HG02884 (cell line): ENCODE results near the gene PKN1.

Experiments used
- ATAC-seq: cut with Tn5 transposase; IDR thresholded peaks from one replicate; pipeline ENCODE4 v1.9.1; 2021; ENCODE audit warnings: mild to moderate bottlenecking, moderate library complexity; ENCODE audit not compliant: unreplicated experiment

Gene PKN1

DNA sequence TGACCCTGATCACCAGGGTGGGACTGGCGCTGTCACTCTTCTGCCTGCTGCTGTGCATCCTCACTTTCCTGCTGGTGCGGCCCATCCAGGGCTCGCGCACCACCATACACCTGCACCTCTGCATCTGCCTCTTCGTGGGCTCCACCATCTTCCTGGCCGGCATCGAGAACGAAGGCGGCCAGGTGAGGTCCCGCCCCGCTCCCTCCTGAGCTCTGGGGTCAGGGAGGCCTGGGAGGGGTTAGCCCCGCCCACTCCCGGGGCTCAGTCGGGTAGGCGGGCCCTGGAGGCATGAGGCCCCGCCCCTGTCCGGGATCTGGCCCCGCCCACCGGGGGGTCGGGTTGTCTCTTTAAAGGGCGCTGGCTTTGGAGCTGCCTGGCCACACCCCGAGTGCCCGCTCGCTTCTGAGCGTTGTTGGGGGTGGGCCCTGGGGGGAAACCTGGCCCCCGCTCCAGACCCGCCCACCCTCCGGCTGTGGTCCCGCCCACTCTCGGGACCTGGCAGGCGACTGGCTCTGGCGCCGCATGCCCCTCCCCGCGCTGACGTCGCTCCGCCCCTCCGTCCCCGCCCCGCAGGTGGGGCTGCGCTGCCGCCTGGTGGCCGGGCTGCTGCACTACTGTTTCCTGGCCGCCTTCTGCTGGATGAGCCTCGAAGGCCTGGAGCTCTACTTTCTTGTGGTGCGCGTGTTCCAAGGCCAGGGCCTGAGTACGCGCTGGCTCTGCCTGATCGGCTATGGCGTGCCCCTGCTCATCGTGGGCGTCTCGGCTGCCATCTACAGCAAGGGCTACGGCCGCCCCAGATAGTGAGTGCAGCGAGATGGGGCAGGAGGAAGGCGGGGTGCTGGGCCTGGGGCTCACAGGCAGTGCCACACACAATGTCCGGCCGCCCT, 27.1 kb upstream of the PKN1 start:
- peak; percentile 46 for ATAC-seq

DNA sequence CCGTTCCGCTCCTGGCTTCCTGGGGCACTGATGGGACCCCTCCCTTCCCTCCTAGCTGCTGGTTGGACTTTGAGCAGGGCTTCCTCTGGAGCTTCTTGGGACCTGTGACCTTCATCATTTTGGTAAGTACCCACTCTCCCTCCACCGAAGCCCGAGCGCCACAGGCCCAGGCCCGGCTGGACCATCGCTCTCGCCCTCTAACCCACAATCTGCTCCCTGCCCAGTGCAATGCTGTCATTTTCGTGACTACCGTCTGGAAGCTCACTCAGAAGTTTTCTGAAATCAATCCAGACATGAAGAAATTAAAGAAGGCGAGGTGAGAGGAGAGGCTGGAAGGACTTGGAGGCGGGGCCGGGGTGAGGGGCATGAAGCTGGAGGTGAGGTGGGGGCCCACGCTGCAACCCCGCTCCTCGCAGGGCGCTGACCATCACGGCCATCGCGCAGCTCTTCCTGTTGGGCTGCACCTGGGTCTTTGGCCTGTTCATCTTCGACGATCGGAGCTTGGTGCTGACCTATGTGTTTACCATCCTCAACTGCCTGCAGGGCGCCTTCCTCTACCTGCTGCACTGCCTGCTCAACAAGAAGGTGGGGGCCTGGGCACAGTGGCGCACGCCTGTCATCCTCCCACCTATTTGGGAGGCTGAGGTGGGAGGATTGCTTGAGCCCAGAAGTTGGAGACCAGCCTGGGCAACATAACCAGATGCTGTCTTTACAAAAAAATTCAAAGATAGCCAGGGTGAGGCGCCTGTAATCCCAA, 26.3 kb upstream of the PKN1 start:
- ATAC-seq = no peak

DNA sequence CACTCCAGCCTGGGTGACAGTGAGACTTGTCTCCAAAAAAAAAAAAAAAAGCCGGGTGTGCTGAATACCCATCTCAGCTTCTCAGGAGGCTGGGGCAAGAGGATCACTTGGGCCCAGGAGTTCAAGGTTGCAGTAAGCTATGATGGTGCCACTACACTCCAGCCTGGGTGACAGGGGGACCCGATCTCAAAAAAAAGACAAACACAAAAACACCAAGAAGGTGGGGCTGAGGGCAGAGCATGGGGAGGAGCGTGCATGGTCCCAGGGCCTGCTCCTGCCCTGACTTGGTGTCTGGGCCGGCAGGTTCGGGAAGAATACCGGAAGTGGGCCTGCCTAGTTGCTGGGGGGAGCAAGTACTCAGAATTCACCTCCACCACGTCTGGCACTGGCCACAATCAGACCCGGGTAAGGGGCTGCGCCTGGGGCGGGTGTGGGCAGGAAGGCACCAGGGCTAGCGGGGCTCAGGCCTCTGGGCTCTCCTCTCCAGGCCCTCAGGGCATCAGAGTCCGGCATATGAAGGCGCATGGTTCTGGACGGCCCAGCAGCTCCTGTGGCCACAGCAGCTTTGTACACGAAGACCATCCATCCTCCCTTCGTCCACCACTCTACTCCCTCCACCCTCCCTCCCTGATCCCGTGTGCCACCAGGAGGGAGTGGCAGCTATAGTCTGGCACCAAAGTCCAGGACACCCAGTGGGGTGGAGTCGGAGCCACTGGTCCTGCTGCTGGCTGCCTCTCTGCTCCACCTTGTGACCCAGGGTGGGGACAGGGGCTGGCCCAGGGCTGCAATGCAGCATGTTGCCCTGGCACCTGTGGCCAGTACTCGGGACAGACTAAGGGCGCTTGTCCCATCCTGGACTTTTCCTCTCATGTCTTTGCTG, 25.3 kb upstream of the PKN1 start:
- no peak for ATAC-seq

DNA sequence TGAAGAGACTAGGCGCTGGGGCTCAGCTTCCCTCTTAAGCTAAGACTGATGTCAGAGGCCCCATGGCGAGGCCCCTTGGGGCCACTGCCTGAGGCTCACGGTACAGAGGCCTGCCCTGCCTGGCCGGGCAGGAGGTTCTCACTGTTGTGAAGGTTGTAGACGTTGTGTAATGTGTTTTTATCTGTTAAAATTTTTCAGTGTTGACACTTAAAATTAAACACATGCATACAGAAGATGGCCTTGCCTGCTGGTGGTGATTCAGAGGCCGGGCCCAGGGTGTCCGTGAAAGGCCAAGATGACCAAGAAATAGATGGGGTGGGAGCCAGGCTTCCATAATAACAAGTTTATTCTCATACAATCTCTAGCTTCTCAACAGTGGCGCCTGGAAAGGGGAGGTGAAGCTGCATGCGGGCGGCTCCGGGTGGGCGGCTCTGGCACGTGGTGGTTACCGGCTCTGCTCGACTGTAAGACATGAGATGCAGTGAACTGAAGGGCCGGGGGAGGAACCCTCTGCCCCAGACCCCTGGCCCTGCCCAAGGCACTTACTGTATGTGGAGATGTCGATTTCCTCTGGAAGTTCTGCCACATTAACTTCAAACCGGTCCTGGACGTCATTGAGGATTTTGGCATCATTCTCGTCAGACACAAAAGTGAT, 24.5 kb upstream of the PKN1 start:
- no peak for ATAC-seq

DNA sequence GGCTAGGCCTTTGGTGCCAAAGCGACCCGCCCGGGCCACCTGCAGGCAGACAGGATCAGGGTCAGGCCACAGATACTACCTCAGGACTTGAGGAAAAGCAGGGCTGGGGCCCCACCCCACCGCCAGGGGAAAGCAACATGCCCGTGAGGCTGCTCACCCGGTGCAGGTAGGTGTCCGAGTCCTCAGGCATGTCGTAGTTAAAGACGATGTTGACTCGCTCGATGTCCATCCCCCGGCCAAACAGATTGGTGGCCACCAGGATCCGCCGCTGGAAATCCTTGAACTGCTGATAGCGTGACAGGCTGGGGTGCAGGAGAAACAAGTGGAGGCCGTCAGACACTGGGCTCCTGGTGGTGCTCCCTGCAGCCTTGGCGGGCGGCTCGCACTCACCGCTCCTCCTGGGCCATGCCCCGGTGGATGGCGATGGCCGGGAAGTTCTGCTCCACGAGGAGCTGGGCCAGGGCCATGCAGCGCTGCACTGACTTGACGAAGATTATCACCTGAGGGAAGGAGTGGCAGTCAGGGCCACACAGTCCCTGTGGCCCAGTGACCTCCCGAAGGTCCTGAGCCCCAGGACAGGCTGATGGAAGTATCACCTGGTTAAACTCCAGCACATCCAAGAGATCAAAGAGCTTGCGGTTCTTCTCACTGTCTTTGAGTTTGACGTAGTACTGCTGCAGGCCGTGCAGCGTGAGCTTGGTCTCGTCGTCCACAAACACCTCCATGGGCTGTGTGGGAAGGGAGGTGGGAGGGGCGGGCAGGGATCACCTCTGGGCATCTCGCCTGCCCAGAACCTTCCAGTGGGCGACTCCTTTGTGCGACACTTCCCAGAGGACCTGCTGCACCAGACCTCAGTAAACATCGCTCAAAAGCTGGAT, 23.7 kb upstream of the PKN1 start:
- ATAC-seq = no peak

DNA sequence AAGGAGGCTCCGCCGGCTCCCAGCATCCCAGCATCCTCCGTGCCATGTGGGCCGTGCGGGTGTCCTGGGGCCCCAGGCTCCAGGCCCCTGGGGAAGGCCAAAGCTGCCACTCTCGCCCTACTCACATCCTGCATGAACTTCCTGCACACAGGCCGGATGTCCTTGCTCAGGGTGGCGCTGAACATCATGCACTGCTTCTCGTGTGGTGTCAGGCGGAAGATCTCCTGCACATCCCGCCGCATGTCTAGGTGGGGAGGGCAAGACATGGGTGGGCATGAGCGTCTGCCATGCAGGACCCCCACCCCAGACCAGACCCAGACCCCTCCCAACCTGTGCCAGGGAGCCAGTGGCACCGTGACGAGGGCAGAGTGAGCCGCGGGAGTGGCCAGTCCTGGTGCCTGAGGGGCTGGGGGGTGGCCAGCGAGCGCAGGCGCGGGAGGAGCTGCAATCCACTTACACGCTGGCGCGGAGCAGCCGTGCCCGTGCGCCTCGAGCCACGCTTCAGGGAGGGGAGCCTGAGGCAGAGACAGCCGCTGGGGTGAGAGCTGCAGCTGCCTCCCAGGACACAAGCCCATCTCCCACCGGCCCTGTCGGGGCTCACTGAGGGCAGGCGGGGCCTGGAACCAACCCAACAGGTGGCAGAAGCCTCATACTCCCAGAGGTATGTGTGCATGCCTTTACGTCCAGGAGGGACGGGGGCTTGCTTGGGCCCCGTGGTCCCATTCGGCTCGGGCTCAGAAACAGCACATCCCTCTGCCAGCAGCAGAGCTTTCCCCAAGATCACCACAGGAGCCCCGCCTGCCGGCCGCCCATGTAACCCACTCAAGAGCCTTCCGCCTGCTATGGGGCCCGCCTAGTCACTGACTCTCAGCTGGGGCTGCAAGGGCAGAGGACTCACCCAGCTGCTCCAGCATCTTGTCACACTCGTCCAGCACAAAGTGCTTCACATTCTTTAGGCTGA, 22.7 kb upstream of the PKN1 start:
- no peak for ATAC-seq

DNA sequence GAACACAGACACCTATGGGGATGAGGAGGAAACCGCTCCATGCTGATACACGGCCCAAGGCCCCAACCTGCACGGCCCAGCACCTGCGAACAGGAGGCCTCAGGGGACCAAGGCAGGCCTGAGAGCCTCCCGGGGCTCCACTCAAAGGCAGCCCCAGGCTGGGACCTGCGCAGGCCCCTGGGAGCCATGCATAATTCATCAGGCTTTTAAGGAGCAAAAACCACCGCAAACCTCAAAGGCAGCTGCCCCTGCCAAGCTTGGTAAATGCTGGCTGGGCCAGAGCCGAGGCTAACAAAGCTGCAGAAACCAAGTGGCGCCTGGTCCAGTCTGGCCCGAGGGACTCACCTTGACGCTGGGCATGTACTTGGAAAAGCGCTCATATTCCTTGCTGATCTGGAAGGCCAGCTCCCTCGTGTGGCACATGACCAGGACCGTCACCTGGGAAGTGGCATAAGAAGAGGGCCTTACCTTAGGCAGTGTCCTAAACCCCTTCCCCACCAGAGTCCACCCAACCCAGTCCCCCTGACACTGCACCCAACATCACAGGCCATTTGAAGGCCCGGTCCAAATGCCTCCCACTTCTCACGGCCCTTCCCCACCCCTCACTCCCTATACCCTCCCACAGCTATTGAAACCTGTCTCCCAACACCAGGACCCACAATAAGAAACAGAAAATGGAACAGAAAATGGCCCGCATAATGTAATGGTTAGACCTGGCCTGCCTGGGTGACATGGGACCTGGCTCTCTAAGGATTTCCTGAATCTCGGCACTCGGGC, 21.8 kb upstream of the PKN1 start:
- no peak for ATAC-seq

DNA sequence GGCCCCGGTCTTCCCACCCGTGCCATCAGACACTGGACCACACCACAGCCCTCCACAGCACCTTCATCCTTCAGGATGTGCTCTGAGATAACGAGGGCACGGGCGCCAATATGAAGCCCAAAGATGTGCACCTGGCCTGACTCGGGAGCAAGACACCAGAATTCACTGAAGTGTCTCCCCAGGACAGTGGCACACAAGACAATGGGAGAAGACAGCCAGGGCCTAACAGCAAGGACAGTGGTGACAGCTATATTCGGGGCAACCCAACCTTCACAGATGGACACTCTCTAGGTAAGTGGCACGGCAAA, 21.2 kb upstream of the PKN1 start:
- no peak for ATAC-seq

DNA sequence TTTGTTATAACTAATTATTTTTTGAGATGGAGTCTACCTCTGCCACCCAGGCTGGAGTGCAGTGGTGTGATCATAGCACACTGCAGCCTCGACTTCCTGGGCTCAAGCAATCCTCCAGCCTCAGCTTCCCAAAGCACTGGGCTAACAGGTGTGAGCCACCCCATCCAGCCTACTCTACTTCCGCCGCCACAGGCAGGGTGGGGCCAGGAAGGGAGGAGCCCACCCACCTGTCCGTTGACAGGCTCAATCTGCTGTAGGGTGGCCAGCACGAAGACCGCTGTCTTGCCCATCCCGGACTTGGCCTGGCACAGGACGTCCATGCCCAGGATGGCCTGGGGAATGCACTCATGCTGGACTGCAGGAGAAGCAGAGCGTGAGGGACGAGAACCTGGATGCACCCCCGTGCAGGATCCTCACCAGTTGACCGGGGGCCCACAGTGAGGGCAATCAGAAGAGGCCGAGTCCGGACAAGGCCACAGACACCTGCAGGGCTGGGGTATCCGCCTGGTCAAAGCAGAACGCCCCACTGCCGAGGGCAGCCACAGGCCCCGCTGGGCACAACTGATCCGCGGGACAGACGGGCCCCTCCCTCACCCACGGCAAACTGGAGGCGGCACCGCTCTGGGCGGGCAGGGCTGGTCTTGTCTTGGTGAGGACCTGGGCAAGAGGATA, 20.6 kb upstream of the PKN1 start:
- ATAC-seq = no peak

DNA sequence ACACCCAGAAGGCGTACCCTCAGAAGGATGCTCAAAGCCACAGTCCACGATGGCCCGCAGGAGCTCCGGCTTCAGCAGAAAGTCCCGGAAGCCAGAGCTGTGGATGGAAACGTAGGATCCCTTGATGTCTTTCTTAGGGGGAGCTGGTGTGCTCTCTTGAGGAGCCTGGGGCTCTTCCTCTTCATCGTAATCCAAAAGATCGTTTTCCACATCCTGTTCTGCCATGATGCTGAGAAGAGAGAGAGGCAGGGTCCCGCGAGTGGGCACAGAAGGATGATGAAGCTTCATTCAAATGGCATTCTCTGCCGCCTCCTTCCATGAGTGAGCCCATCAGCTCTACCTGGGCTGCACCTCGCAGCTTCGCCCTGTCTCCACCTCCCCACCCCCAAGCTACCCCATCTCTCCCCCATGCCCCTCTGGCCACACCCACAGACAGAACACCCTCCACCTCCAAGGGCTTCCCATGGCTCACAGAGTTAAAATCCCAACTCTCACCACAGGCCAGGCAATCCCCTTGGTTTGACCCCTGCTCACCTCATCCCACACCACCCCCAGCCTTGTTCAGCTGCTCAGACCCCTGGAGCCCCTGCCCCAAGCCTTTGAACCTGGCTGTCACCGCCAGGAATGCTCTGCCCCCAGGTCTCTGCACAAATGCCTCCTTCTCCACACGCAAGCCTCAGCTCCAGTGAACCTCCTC, 20.0 kb upstream of the PKN1 start:
- ATAC-seq = no peak

DNA sequence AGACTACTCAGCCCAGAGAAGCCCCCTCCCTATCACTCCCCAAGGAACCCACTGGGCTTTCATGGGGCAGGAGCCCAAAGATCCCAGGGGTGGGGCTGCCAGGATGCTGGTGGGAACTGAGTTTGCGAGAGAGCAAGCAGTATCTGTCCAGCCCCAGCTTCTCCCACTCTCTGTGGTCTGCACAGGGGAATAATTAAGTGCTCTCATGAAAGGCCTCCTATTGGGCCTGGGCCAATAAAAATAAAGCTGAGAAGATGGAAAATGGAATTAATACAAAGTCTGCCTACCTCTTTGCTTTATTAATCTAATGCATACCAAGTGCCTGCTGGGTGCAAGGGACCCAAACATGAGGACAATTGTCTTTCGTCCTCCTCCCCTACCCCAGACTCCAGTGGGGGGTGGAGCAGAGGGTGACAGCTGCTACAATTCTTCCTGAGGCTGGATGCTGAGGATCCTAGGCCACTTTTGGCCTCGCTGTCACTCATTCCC, 19.4 kb upstream of the PKN1 start:
- ATAC-seq = no peak

DNA sequence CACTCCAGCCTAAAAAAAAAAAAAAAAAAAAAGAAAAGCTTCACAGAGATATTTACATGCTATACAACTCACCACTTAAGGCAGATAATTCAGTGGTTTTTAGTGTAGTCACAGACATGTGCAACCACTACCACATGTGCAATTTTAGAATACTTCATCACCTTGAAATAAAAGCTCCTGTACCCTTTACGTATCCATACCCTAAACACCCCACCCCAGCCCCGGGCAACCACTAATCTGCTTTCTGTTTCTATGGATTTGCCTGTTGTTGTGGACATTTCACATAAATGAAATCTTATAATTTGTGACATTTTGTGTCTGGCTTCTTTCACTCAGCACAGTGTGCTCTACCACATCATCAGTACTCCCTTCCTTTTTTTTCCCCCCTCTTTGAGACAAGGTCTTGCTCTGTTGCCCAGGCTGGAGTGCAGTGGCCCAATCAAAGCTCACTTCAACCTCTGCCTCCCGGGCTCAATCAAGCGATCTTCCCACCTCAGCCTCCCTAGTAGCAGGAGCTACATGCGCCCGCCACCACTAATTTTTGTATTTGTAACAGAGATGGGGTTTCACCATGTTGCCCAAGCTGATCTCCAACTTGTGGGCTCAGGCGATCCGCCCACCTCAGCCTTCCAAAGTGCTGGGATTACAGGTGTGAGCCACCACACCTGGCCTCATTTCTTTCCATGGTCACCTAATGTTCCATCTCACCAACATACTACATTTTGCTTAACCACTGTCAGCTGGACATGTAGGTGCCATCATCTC, 18.0 kb upstream of the PKN1 start:
- ATAC-seq = no peak

DNA sequence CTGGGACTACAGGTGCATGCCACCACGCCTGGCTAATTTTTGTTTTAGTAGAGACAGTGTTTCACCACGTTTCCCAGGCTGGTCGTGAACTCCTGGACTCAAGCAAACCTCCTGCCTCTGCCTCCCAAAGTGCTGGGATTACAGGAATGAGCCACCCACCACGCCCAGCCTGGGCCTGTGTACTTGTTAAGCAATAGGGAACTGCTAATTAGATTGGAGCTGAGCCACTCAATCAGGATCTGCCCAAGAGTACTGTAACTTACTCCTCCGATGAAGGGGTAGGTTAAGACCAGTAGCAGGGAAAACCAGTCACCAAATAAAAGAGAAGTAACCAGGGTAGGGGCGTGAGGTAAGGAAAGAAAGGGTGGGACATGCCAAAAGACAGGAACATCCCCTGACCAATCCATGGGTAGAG, 16.3 kb upstream of the PKN1 start:
- ATAC-seq = no peak

DNA sequence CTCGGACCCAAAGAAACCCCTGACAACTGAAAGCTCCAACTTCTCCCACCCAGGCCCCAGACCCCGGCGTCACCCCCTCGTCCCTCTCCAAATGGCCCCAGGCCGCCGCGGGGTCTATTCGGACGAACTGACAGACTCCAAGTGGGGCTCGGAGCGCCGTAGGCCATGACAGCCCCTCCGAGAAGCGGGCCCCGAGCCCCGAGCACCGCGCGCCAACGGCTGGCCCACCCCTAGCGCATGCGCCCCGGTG, 14.3 kb upstream of the PKN1 start:
- ATAC-seq = no peak

DNA sequence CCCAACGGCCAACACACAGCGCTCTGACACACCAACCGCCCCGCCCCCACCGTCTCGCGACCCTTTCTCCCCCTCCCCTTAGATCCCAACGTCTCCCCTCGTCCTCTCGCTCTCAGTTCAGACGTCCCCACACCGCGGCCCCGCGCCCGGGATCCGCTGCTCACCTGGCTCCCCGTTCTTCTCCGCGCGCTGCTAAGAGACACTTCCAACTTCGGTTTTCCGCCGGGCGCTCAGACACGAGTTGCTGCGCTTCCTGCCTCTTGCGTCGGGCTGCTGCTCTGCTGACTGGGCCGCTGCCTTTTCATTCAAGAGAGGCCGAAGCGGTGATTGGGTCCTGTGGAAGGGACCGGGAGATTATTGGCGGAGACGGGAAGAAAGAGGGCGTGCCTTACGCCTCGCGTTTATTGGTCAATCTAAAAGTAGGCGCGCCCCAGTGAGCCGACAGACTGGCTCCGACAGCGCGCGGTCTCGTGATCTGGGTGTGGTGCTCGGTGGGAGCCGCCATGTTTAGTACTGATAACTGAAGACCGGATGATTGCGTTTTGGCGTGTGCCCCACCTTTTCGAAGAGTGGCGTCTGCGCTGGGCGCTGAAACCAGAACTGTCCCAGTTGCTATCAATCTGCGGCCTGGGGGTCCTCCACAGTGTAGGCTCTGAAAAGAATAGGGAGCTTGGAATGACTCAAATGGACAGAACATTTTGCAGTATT, 13.8 kb upstream of the PKN1 start, which contains the start of gene DDX39A:
TSS of gene DDX39A (minus strand) at position 236 of the 708 bp plus-strand sequence. CDS start 6,121 bp downstream, outside the sequence.
- ATAC-seq = peak; percentile 85
